ENCODE measurements around the gene DCAF16. TPM values are rescaled to one million over a fixed set of nuclear protein-coding genes. Genes with fewer than 3 reads are reported as not detected.

DCAF16 gene
- total and polyA plus RNA-seq, 2 donors (not counting 3 experiments of a cell fraction or from before 2014, with no cell fraction given) = 13.8 to 35.0 TPM

DNA sequence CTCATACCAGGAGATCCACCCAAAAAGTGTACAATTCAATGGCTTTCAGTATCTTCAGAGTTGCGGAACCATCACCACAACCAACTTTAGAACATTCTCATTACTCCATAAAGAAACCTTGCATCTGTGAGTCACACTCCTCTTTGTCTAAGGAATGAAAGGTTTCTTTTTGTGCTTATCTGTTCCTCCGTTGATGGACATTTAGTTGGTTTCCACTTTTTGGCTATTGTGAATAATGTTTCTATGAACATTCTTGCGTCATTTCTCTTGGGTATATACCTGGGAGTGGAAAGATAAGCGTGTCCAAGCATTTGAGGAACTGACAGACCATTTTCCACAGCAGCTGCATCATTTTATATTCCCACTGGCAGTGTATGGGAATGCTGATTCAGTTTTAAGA, 39.7 kb downstream of the DCAF16 start:
- DNase-seq (ENCODE audit: low read depth, low spot score) = no peak
- no peak for FAIRE-seq
- Histone ChIP-seq H4K20me1 (replicated peaks; ENCODE audit: control insufficient read depth, extremely low read depth, insufficient read depth, low read length) (no peaks in the 10 kb centered on the region), H3K27ac (ENCODE audit: insufficient read depth, low read depth, low read length) (no peak overlapping the region), H3K4me1 (ENCODE audit: control insufficient read depth, extremely low read depth, insufficient read depth, low read length) (no peaks in the 10 kb centered on the region), H3K27me3 (ENCODE audit: control insufficient read depth in 2 of 2, insufficient read depth in 2 of 2, low read length in 2 of 2) (no peaks in the 10 kb centered on the region), H3K4me2 (ENCODE audit: insufficient read depth, low read length) (no peak overlapping the region), H3K79me2 (ENCODE audit: control insufficient read depth, insufficient read depth, low read length) (no peaks in the 10 kb centered on the region), H3K4me3 (replicated peaks in 1 of 3; ENCODE audit: insufficient read depth in 1 of 3, low read depth in 1 of 3, low read length in 3 of 3) (no peak overlapping the region), H3K9me3 (replicated peaks; ENCODE audit: control insufficient read depth, insufficient read depth, low read length) (no peaks in the 10 kb centered on the region), H3K9ac (replicated peaks; ENCODE audit: extremely low read depth, insufficient read depth, low read length) (no peak overlapping the region), H3K36me3 (ENCODE audit: control insufficient read depth in 2 of 2, extremely low read depth in 1 of 2, insufficient read depth in 2 of 2, low read length in 2 of 2) (no peaks in the 10 kb centered on the region), H2AFZ (ENCODE audit: low read depth, low read length) (no peak overlapping the region), H3K9me1 (replicated peaks; ENCODE audit: control insufficient read depth, extremely low read depth, insufficient read depth, low read length) (no peaks in the 10 kb centered on the region)
- dilution Hi-C loops (cut with MboI; ENCODE audit: extremely low pct_ligation_motif_present, low sequenced_read_pairs) (no loop called here), intact Hi-C loops (cut with micrococcal nuclease) (no loop called here)
- TF ChIP-seq POLR2A (IDR thresholded peaks at IDR 0.05; ENCODE audit: low read depth, low read length) = no peak
- POLR2A ChIA-PET = no interaction called here
- no TSS peak for BruUV-seq (replicated peaks)
- CTCF ChIA-PET = no interaction called here

DNA sequence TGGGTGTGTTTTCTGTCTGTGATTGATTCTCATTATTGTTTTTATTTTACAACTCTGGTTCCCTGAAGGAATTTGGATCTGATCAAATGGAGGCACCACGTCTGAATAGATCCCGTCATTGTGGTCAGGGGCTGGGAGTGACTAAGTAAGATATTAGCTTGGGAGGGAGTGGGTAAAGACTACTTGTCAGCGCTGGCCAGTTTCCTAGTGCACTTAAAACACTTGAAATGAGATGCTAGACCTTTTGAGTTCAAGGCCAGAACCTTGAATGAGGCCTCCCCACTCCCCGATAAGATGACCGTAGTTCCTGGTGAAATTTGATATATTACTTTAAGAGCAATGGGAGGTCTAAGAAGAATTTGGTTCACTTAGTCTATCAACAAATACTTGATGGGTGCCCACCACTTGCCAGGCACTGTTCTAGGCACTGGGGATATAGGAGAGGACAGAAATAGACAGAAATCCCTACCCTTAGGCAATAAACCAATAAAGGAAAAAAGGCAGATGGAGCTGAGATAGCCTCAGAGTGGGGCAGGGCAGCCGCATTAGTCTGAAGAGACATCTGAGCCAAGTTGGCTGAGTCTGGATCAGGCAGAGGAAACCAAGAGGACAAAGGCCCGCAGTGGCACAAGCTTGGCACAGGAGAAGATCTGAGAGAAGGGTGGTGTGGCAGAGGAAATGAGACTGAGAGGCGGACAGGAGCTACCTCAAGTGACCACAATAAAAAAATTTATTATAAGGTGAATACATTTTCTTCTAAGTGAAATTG, 41.0 kb downstream of the DCAF16 start:
- Histone ChIP-seq H3K9me1 (replicated peaks; ENCODE audit: control insufficient read depth, extremely low read depth, insufficient read depth, low read length) (no peaks in the 10 kb centered on the region), H3K9me3 (replicated peaks; ENCODE audit: control insufficient read depth, insufficient read depth, low read length) (no peaks in the 10 kb centered on the region), H3K27me3 (ENCODE audit: control insufficient read depth in 2 of 2, insufficient read depth in 2 of 2, low read length in 2 of 2) (no peaks in the 10 kb centered on the region), H3K4me3 (replicated peaks in 1 of 3; ENCODE audit: insufficient read depth in 1 of 3, low read depth in 1 of 3, low read length in 3 of 3) (no peak overlapping the region), H3K27ac (ENCODE audit: insufficient read depth, low read depth, low read length) (no peak overlapping the region), H3K4me1 (ENCODE audit: control insufficient read depth, extremely low read depth, insufficient read depth, low read length) (no peaks in the 10 kb centered on the region), H4K20me1 (replicated peaks; ENCODE audit: control insufficient read depth, extremely low read depth, insufficient read depth, low read length) (no peaks in the 10 kb centered on the region), H2AFZ (ENCODE audit: low read depth, low read length) (no peak overlapping the region), H3K9ac (replicated peaks; ENCODE audit: extremely low read depth, insufficient read depth, low read length) (no peak overlapping the region), H3K36me3 (ENCODE audit: control insufficient read depth in 2 of 2, extremely low read depth in 1 of 2, insufficient read depth in 2 of 2, low read length in 2 of 2) (no peaks in the 10 kb centered on the region), H3K4me2 (ENCODE audit: insufficient read depth, low read length) (no peak overlapping the region), H3K79me2 (ENCODE audit: control insufficient read depth, insufficient read depth, low read length) (no peaks in the 10 kb centered on the region)
- BruUV-seq (replicated peaks) = no TSS peak
- POLR2A ChIA-PET = no interaction called here
- dilution Hi-C loops (cut with MboI; ENCODE audit: extremely low pct_ligation_motif_present, low sequenced_read_pairs) (no loop called here), intact Hi-C loops (cut with micrococcal nuclease) (no loop called here)
- no peak for FAIRE-seq
- TF ChIP-seq GATA2 (IDR thresholded peaks at IDR 0.05; ENCODE audit: insufficient read depth, insufficient read length, low read depth, low read length) (no peak), POLR2AphosphoS5 (IDR thresholded peaks at IDR 0.05; ENCODE audit: insufficient read depth, low read depth, low read length) (no peak), MYC (IDR thresholded peaks at IDR 0.05; ENCODE audit: low read depth, low read length) (no peak), JUN (IDR thresholded peaks at IDR 0.05; ENCODE audit: borderline replicate concordance, insufficient read depth, insufficient read length, low read depth) (no peak), POLR2A (IDR thresholded peaks at IDR 0.05; ENCODE audit: low read depth, low read length) (no peak), EZH2 (IDR thresholded peaks at IDR 0.05; ENCODE audit: borderline replicate concordance, low read depth, low read length, severe bottlenecking) (no peak), FOS (IDR thresholded peaks at IDR 0.05; ENCODE audit: borderline replicate concordance, insufficient read depth, low read length) (no peak)
- TF ChIP-seq, protein P1, sequence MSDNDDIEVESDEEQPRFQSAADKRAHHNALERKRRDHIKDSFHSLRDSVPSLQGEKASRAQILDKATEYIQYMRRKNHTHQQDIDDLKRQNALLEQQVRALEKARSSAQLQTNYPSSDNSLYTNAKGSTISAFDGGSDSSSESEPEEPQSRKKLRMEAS (IDR thresholded peaks at IDR 0.05; ENCODE audit: insufficient read depth, insufficient read length) = no peak
- TF ChIP-seq, protein P2, sequence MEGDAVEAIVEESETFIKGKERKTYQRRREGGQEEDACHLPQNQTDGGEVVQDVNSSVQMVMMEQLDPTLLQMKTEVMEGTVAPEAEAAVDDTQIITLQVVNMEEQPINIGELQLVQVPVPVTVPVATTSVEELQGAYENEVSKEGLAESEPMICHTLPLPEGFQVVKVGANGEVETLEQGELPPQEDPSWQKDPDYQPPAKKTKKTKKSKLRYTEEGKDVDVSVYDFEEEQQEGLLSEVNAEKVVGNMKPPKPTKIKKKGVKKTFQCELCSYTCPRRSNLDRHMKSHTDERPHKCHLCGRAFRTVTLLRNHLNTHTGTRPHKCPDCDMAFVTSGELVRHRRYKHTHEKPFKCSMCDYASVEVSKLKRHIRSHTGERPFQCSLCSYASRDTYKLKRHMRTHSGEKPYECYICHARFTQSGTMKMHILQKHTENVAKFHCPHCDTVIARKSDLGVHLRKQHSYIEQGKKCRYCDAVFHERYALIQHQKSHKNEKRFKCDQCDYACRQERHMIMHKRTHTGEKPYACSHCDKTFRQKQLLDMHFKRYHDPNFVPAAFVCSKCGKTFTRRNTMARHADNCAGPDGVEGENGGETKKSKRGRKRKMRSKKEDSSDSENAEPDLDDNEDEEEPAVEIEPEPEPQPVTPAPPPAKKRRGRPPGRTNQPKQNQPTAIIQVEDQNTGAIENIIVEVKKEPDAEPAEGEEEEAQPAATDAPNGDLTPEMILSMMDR (IDR thresholded peaks at IDR 0.05; ENCODE audit: extremely low read depth in 1 of 2, insufficient read depth in 1 of 2, low read depth in 1 of 2, low read length in 2 of 2) = no peak
- DNase-seq (ENCODE audit: low read depth, low spot score) = no peak
- CTCF ChIA-PET = interaction anchor here (0.7 kb wide), 1 partner anchor 220 kb away, joined by 3 read pairs; no protein-coding TSS in a partner anchor

Data from endothelial cell of umbilical vein (primary cell).